Measurements from ENCODE around the gene ANKRD55. TPM values are rescaled to one million over a fixed set of nuclear protein-coding genes. Genes with fewer than 3 reads are reported as not detected.
"Not testable (repeated sequence)": the region's sequence is repeated elsewhere in the genome, so short reads cannot be mapped to it uniquely, and the experiment has no call there.

ANKRD55 gene
- total RNA-seq, 1 donor: under 0.01 TPM

DNA sequence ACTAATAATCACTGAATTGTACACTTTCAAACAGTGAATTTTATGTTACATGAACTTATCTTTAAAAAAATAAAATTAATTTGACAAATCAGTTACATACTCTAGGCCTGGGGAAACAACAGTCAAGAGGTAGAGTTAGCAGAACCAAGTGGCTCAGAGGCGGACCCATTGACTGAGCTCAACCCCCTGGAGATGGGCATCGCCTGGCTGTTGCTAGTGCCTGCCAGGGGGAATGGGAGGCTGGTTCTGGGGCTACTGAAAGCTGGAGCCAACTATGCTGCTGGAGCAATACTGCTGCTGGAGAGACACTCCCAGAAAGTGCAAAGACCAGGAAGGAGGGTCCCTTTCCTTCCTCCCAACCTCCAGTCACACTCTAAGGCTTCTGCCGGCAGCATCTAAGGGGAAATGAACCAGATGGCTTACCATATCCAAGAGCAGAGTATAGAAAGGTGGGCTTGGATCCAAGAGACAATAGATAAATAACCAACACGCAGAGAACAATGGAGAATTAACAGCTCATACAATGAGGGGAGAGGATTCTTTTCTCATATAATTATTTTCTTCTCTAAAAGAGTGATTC is 40.3 kb upstream of the ANKRD55 start:
- H3K4me3 ChIP-seq (ENCODE audit: low read depth, low read length): no peak overlapping the region
- TF ChIP-seq, protein P1, sequence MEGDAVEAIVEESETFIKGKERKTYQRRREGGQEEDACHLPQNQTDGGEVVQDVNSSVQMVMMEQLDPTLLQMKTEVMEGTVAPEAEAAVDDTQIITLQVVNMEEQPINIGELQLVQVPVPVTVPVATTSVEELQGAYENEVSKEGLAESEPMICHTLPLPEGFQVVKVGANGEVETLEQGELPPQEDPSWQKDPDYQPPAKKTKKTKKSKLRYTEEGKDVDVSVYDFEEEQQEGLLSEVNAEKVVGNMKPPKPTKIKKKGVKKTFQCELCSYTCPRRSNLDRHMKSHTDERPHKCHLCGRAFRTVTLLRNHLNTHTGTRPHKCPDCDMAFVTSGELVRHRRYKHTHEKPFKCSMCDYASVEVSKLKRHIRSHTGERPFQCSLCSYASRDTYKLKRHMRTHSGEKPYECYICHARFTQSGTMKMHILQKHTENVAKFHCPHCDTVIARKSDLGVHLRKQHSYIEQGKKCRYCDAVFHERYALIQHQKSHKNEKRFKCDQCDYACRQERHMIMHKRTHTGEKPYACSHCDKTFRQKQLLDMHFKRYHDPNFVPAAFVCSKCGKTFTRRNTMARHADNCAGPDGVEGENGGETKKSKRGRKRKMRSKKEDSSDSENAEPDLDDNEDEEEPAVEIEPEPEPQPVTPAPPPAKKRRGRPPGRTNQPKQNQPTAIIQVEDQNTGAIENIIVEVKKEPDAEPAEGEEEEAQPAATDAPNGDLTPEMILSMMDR (IDR thresholded peaks at IDR 0.05; ENCODE audit: insufficient read depth, low read depth, low read length): no peak
- DNase-seq (ENCODE audit: low read depth): no peak

DNA sequence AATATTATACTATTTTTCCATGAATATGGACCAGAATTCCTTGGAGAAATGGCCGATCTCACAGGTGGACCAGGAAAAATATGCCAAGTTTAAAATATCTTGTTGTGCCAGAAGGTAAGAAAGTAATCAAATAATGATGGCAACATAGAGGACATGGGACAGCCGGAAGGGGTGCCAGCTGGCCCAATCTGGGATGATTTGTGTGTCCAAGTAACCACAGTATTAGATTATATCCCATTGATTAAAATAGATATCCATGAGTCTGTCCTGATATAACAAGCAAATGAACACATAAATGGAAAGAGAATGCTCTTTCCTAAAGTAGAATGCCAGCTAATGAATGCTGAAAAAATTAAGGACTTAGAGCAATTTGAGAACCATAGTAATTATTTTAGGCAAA is 39.6 kb upstream of the ANKRD55 start:
- DNase-seq (ENCODE audit: low read depth): no peak
- no peak overlapping the region for H3K4me3 ChIP-seq (ENCODE audit: low read depth, low read length)
- TF ChIP-seq, protein P1 (IDR thresholded peaks at IDR 0.05; ENCODE audit: insufficient read depth, low read depth, low read length): no peak

DNA sequence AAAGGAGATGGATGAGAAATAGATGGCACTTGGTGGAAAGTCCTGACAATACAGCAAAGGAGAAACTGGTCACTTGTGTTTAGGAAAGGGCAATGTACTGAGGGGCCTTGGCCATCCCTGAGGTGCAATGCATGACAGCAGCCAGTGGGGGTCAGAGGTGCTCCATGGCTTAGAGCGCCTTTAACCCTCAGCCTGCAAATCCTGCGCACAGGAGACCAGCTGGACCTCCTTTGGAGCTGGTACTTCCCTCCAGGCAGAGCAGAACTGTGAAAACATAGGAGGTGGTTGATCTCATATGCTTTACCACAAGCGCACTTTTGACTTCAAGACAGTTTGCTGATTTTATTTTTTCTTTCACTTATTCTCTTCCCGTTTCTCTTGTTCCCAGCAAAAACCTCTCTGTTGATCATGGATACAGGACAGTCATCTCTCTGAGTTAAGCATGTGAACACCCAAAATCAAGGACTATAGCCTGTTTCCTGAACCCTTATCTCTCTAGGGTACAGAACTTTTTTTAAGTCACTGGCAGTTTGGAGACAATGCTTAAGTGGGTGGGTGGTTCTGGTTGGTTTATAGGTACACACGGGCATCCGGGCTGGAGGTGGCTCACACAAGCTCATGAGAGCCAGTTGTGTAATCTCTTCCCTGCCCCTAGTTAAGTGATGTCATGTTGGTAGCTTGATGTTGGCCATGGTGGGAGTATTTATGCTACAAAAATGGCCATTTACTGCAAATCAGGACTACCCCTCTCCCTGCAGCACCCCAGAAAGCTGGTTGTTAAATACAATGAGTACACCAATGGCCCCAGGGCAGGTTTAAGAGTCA is 37.6 kb upstream of the ANKRD55 start:
- TF ChIP-seq, protein P1 (IDR thresholded peaks at IDR 0.05; ENCODE audit: insufficient read depth, low read depth, low read length): peak; percentile 100
- DNase-seq (ENCODE audit: low read depth): peak; percentile 94
- no peak overlapping the region for H3K4me3 ChIP-seq (ENCODE audit: low read depth, low read length)

DNA sequence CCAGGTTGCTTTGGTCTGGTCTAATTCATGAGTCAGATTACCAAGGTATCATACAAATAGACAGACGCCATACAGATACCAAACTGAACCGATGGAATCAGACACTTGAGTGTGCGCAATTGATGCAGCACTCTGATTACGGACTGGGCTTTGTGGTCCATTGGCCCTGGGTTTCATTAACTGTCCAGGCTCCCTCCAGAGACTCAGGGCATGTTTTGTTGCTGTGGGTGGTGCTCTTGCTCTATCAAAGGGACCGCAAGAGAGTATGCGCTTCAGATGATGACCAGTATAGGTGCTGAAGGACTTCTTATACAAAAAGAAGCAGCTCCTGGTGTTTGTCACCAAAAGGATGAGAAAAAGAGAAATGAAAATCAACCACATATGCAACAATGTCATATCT is 36.9 kb upstream of the ANKRD55 start:
- no peak overlapping the region for H3K4me3 ChIP-seq (ENCODE audit: low read depth, low read length)
- TF ChIP-seq, protein P1 (IDR thresholded peaks at IDR 0.05; ENCODE audit: insufficient read depth, low read depth, low read length): no peak
- peak; percentile 24 for DNase-seq (ENCODE audit: low read depth)

DNA sequence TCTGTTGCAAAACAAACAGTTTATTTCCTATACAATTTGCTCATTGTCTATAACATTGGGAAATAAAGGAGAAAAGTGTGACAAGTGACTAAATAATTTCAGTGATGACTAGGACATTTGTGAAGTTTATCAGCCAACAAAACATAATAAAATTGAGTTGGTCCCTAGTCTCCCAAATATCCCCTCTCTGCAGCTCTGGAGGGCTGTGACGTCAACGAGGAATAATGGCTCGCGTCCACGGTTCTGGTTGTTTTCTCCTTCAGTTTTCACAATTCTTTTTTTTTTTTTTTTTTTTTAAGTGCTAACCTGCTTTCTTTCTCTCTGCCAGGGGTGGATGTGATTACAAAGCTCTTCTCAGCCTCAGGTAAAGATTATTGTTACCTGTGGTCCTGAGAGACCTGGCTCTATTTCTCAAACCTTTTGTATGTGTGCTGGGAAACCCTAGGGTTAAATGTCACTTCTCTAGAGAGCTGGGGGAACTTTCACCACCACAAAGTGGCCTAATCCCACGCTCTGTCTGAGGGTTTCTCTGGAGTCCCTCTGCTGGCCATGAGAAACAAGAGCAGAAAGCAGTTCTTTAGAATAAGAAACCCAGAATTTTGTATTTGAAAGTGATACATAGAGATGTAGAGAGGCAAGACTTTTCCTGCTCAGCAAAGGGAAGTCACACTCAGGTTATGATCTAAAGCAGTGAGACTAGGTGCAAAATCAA is 36.2 kb upstream of the ANKRD55 start:
- peak; percentile 81 for DNase-seq (ENCODE audit: low read depth)
- H3K4me3 ChIP-seq (ENCODE audit: low read depth, low read length): no peak overlapping the region
- TF ChIP-seq, protein P1 (IDR thresholded peaks at IDR 0.05; ENCODE audit: insufficient read depth, low read depth, low read length): peak; percentile 80

DNA sequence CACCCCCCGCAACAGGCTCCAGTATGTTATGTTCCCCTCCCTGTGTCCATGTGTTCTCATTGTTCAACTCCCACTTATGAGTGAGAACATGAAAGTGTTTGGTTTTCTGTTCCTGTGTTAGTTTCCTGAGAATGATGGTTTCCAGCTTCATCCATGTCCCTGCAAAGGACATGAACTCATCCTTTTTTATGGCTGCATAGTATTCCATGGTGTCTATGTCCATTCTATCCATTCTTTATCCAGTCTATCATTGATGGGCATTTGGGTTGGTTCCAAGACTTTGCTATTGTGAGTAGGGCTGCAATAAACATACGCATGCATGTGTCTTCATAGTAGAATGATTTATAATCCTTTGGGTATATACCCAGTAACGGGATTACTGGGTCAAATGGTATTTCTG is 35.6 kb upstream of the ANKRD55 start:
- H3K4me3 ChIP-seq (ENCODE audit: low read depth, low read length): not testable (repeated sequence)

DNA sequence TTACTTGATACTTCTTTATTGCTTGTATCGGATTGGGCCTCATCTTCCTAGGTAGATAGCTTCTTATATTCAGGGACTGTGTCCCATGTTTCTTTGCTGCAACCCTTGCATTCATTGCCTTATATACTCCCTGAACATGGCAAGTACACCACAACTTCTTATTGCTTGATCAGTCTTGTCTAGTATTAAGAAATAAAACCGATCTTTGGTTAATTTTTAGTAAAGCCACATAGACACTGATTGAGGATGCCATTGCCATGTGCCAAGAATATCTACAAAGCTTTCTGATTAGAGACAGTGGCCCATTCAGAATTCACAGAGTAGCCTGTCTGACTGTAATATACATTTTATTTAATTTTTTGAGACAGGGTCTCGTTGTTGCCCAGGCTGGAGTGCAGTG is 34.7 kb upstream of the ANKRD55 start:
- no peak for DNase-seq (ENCODE audit: low read depth)
- no peak overlapping the region for H3K4me3 ChIP-seq (ENCODE audit: low read depth, low read length)
- TF ChIP-seq, protein P1 (IDR thresholded peaks at IDR 0.05; ENCODE audit: insufficient read depth, low read depth, low read length): no peak

More for the DNA sequence above, 35.6 kb upstream of the ANKRD55 start:
- not testable (repeated sequence) for DNase-seq (ENCODE audit: low read depth)

Data from fibroblast of villous mesenchyme (primary cell).